Measurements from ENCODE around the gene FANCD2. TPM values are rescaled to one million over a fixed set of nuclear protein-coding genes. Genes with fewer than 3 reads are reported as not detected.
"Not testable (repeated sequence)": the region's sequence is repeated elsewhere in the genome, so short reads cannot be mapped to it uniquely, and the experiment has no call there.

The FANCD2 gene
- total RNA-seq, 1 donor = 15.7 TPM

DNA sequence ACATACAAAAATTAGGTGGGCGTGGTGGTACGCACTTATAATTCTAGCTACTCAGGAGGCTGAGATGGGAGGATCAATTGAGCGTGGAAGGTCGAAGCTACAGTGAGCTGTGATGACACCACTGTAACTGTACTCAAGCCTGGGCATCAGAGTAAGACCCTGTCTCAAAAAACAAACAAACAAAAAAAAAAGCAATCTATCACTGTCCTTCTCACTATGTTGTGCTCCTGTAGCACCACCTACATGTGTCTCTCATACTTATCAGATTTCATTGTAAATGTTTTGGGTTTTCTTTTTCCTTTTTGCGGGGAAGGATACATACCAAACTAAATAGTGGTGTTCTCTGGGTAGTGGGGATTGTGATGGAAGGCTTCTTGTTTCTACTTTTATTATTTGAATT lies 14.8 kb downstream of the FANCD2 start:
- H3K27me3 ChIP-seq (ENCODE audit: insufficient read depth, low read length) = no peaks in the 10 kb centered on the region
- no peaks in the 10 kb centered on the region for H3K4me1 ChIP-seq (ENCODE audit: insufficient read depth, low read length)
- H3K9me3 ChIP-seq (ENCODE audit: low read depth, low read length) = no peaks in the 10 kb centered on the region
- no peak overlapping the region for H3K4me3 ChIP-seq (ENCODE audit: low read length)

GRCh38 chr3:10047876-10048275 lies 21.6 kb downstream of the FANCD2 start:
- Histone ChIP-seq H3K4me1 (ENCODE audit: insufficient read depth, low read length) (no peaks in the 10 kb centered on the region), H3K9me3 (ENCODE audit: low read depth, low read length) (no peaks in the 10 kb centered on the region), H3K27me3 (ENCODE audit: insufficient read depth, low read length) (no peaks in the 10 kb centered on the region), H3K4me3 (ENCODE audit: low read length) (no peak overlapping the region)

- not testable (repeated sequence) for H3K4me3 ChIP-seq (ENCODE audit: low read length); H3K27me3 ChIP-seq (ENCODE audit: insufficient read depth, low read length); H3K9me3 ChIP-seq (ENCODE audit: low read depth, low read length); H3K4me1 ChIP-seq (ENCODE audit: insufficient read depth, low read length)
Measured at GRCh38 chr3:10053054-10053453, 26.8 kb downstream of the FANCD2 start.

DNA sequence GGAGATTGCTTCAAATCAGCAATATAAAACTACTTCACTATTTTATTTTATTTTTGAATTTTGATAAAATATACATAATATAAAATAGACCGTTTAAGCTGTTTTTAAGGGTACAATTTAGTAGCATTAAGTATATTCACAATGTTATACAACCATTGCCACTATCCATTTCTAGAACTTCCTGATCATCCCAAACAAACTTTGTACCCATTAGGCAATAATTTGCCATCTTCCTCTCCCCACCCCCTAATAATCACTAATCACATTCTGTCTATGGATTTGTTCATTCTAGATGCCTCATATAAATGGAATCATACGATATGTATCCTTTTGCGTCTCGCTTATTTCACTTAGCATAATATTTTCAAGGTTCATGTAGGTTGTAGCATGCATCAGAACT lies 28.9 kb downstream of the FANCD2 start:
- H3K4me3 ChIP-seq (ENCODE audit: low read length) = no peak overlapping the region
- no peaks in the 10 kb centered on the region for H3K27me3 ChIP-seq (ENCODE audit: insufficient read depth, low read length)
- H3K9me3 ChIP-seq (ENCODE audit: low read depth, low read length) = no peaks in the 10 kb centered on the region
- H3K4me1 ChIP-seq (ENCODE audit: insufficient read depth, low read length) = no peaks in the 10 kb centered on the region

DNA sequence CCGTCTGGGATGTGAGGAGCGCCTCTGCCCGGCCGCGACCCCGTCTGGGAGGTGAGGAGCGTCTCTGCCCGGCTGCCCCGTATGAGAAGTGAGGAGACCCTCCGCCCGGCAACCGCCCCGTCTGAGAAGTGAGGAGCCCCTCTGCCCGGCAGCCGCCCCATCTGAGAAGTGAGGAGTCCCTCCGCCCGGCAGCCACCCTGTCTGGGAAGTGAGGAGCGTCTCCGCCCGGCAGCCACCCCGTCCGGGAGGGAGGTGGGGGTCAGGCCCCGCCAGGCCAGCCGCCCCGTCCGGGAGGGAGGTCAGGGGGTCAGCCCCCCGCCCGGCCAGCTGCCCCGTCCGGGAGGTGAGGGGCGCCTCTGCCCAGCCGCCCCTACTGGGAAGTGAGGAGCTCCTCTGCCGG lies 43.8 kb downstream of the FANCD2 start:
- H3K27me3 ChIP-seq (ENCODE audit: insufficient read depth, low read length); H3K4me1 ChIP-seq (ENCODE audit: insufficient read depth, low read length); H3K9me3 ChIP-seq (ENCODE audit: low read depth, low read length); H3K4me3 ChIP-seq (ENCODE audit: low read length): not testable (repeated sequence)

- Histone ChIP-seq H3K4me3 (ENCODE audit: low read length) (no peak overlapping the region), H3K4me1 (ENCODE audit: insufficient read depth, low read length) (no peaks in the 10 kb centered on the region), H3K9me3 (ENCODE audit: low read depth, low read length) (no peaks in the 10 kb centered on the region), H3K27me3 (ENCODE audit: insufficient read depth, low read length) (no peaks in the 10 kb centered on the region)
Measured at GRCh38 chr3:10074666-10075065, 48.4 kb downstream of the FANCD2 start.

GRCh38 chr3:10081871-10082270 lies 55.6 kb downstream of the FANCD2 start:
- H3K4me3 ChIP-seq (ENCODE audit: low read length) = no peak overlapping the region
- H3K4me1 ChIP-seq (ENCODE audit: insufficient read depth, low read length) = no peaks in the 10 kb centered on the region
- H3K27me3 ChIP-seq (ENCODE audit: insufficient read depth, low read length) = no peaks in the 10 kb centered on the region
- H3K9me3 ChIP-seq (ENCODE audit: low read depth, low read length) = no peaks in the 10 kb centered on the region

- Histone ChIP-seq H3K9me3 (ENCODE audit: low read depth, low read length) (no peaks in the 10 kb centered on the region), H3K4me1 (ENCODE audit: insufficient read depth, low read length) (no peaks in the 10 kb centered on the region), H3K4me3 (ENCODE audit: low read length) (no peak overlapping the region), H3K27me3 (ENCODE audit: insufficient read depth, low read length) (no peaks in the 10 kb centered on the region)
Measured at GRCh38 chr3:10085738-10086137, 59.5 kb downstream of the FANCD2 start.

- Histone ChIP-seq H3K4me3 (ENCODE audit: low read length) (no peak overlapping the region), H3K27me3 (ENCODE audit: insufficient read depth, low read length) (no peaks in the 10 kb centered on the region), H3K9me3 (ENCODE audit: low read depth, low read length) (no peaks in the 10 kb centered on the region), H3K4me1 (ENCODE audit: insufficient read depth, low read length) (no peaks in the 10 kb centered on the region)
Measured at GRCh38 chr3:10088256-10088655, 62.0 kb downstream of the FANCD2 start.

DNA sequence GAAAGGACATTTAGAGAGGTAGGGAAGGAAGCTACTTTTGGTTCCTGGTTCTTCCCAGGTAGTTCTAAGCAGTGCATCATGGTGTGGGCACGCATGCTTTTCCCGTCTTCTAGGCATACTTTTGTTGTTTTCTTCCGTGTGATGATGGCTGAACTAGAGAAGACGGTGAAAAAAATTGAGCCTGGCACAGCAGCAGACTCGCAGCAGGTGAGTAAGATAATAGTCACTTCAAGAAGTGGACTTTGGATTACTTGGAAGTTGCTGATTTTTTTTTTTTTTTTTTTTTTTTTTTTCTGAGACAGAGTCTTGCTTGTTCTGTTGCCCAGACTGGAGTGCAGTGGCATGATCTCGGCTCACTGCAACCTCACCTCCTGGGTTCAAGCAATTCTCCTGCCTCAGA lies 63.9 kb downstream of the FANCD2 start:
- no peaks in the 10 kb centered on the region for H3K4me1 ChIP-seq (ENCODE audit: insufficient read depth, low read length)
- no peaks in the 10 kb centered on the region for H3K9me3 ChIP-seq (ENCODE audit: low read depth, low read length)
- H3K27me3 ChIP-seq (ENCODE audit: insufficient read depth, low read length) = no peaks in the 10 kb centered on the region
- H3K4me3 ChIP-seq (ENCODE audit: low read length) = no peak overlapping the region

DNA sequence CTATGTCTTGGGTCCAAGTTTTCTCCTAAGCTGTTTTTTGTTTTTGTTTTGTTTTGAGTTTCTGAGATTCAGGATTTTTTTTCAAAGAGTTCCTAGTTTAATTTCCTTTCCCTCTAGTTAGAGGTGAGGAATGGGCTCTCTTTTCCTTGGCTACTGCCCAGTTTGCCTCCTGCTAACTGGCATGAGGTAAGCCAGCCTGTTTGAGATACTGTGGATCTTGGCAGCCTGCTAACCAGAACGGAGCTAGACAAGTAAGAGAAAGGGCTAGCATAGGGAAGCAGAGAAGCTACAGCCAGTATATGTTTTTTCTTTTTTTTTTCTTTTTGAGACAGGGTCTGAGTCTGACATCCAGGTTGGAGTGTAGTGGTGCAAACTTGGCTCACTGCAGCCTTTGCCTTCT lies 64.5 kb downstream of the FANCD2 start:
- H3K9me3 ChIP-seq (ENCODE audit: low read depth, low read length); H3K4me3 ChIP-seq (ENCODE audit: low read length); H3K4me1 ChIP-seq (ENCODE audit: insufficient read depth, low read length); H3K27me3 ChIP-seq (ENCODE audit: insufficient read depth, low read length): not testable (repeated sequence)

DNA sequence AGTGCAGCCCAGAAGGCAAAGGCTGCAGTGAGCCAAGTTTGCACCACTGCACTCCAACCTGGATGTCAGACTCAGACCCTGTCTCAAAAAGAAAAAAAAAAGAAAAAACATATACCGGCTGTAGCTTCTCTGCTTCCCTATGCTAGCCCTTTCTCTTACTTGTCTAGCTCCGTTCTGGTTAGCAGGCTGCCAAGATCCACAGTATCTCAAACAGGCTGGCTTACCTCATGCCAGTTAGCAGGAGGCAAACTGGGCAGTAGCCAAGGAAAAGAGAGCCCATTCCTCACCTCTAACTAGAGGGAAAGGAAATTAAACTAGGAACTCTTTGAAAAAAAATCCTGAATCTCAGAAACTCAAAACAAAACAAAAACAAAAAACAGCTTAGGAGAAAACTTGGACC lies 65.2 kb downstream of the FANCD2 start:
- H3K9me3 ChIP-seq (ENCODE audit: low read depth, low read length); H3K4me1 ChIP-seq (ENCODE audit: insufficient read depth, low read length); H3K4me3 ChIP-seq (ENCODE audit: low read length); H3K27me3 ChIP-seq (ENCODE audit: insufficient read depth, low read length): not testable (repeated sequence)

- Histone ChIP-seq H3K27me3 (ENCODE audit: insufficient read depth, low read length) (no peaks in the 10 kb centered on the region), H3K4me1 (ENCODE audit: insufficient read depth, low read length) (no peaks in the 10 kb centered on the region), H3K9me3 (ENCODE audit: low read depth, low read length) (no peaks in the 10 kb centered on the region), H3K4me3 (ENCODE audit: low read length) (no peak overlapping the region)
Measured at GRCh38 chr3:10093678-10094077, 67.4 kb downstream of the FANCD2 start.

DNA sequence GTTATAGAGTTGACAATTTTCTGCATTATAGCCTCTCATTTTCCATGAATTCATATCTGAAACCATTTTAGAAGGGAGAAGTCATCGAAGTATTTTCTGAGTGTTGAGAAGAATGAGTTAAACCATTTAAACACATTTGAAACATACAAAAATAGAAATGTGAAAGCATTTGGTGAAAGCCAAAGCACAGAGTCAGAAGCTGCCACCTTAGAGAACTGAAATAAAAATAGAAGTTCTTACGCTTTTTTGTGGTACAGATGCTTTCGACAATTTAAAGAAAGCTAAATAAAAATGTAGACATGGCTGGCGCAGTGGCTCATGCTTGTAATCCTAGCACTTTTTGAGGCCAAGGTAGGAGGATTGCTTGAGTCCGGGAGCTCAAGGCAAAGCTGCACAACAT lies 72.8 kb downstream of the FANCD2 start:
- H3K4me3 ChIP-seq (ENCODE audit: low read length) = no peak overlapping the region
- no peaks in the 10 kb centered on the region for H3K4me1 ChIP-seq (ENCODE audit: insufficient read depth, low read length)
- H3K27me3 ChIP-seq (ENCODE audit: insufficient read depth, low read length) = no peaks in the 10 kb centered on the region
- H3K9me3 ChIP-seq (ENCODE audit: low read depth, low read length) = no peaks in the 10 kb centered on the region

DNA sequence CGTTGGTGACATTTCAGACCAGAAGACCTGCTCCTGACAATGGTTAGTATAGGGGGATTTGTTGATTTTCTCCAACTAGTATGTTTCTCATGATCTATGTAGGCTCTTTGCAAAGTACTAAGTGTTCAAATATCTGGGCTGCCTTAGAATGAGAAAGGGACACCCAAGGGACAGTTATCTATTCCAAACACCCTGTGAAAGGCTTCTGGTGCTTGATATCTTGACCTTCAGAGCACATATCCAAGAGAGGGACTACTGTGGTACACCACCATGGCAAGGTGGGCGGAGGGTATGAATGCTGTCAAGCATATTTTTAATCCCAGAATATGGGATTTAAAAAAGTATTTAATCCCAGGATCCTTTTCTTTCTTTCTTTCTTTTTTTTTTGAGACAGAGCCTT lies 80.7 kb downstream of the FANCD2 start:
- Histone ChIP-seq H3K4me1 (ENCODE audit: insufficient read depth, low read length) (no peaks in the 10 kb centered on the region), H3K27me3 (ENCODE audit: insufficient read depth, low read length) (no peaks in the 10 kb centered on the region), H3K9me3 (ENCODE audit: low read depth, low read length) (no peaks in the 10 kb centered on the region), H3K4me3 (ENCODE audit: low read length) (no peak overlapping the region)

GRCh38 chr3:10108091-10108490 lies 81.9 kb downstream of the FANCD2 start, which contains the start of gene FANCD2OS:
FANCD2OS (minus strand) TSS chr3:10108255; CDS start chr3:10104774, 3,481 bp downstream.
- Histone ChIP-seq H3K4me1 (ENCODE audit: insufficient read depth, low read length) (no peaks in the 10 kb centered on the region), H3K27me3 (ENCODE audit: insufficient read depth, low read length) (no peaks in the 10 kb centered on the region), H3K4me3 (ENCODE audit: low read length) (no peak within 1 kb of the TSS), H3K9me3 (ENCODE audit: low read depth, low read length) (no peaks in the 10 kb centered on the region)
